Measurements from ENCODE around the gene TSPYL2.

DNA sequence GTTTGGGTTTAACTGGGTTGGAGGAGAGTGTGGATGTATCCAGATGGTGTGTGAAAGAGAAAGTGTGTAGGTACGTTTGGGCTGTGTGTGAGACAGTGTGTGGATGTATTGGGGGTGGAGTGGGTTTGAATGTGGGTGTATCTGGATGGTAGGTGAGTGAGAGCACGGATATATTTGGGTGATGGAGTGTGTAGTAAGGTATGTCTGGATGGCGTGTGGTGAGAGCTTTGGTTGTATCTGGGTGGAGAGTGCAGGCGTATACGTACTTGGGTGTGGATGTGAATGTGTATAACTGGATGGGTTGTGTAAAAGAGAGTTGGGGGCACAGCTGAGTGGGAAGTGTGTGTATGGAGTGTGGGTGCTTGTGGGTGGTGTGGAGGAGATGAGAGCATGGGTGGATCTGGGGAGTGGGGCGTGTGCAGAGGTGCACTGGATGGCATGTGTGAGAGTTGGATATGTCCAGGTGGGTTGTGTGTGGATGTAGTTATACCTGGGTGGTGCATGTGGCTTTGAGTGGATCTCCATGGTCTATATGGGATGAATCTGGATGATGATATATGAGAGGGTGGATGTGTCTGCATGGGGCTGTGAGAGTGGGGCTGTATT, 26.8 kb upstream of the TSPYL2 start:
- TF ChIP-seq POLR2A (IDR thresholded peaks at IDR 0.05; ENCODE audit: low read length): no peak
- TF ChIP-seq GATA1 (IDR thresholded peaks at IDR 0.05; ENCODE audit: low read depth, low read length): no peak
